MCF 10A (cell line): ENCODE data around the gene ARHGAP27. TPM values are rescaled to one million over a fixed set of nuclear protein-coding genes. Genes with fewer than 3 reads are reported as not detected.
"Not testable (repeated sequence)": the region's sequence is repeated elsewhere in the genome, so short reads cannot be mapped to it uniquely, and the experiment has no call there.

Experiments used
- Bru-seq: library from RNA; stranded (reverse); fragments of 400-500 nt; gene quantifications from one replicate; lab custom pipeline; 2021; lab: Mats Ljungman, UMichigan
- BruChase-seq, 2 experiments: library from RNA; stranded (reverse); fragments of 400-500 nt; gene quantifications; one replicate each; lab custom pipeline; 2021; lab: Mats Ljungman, UMichigan
- BruUV-seq: library from RNA; stranded (reverse); fragments of 400-500 nt; replicated peaks from 2 replicates; lab custom pipeline; 2021; lab: Mats Ljungman, UMichigan
- CTCF ChIA-PET: fragments of 300-600 bp; sonication (Branson Sonifier 250); formaldehyde crosslinking; extraction: SDS; loops from one replicate; lab custom pipeline; 2021; ENCODE audit warnings: antibody characterized with exemption, inconsistent platforms; lab: Yijun Ruan, JAX
- POLR2A ChIA-PET: fragments of 300-600, 350-650 bp; sonication (Branson Sonifier 250); formaldehyde crosslinking; extraction: SDS; loops from one replicate; lab custom pipeline; 2020; ENCODE audit warnings: antibody characterized with exemption, inconsistent platforms; lab: Yijun Ruan, JAX
- DNase-seq: peaks from one replicate; pipeline ENCODE4 v3.0.0-alpha.2; 2018; ENCODE audit not compliant: unreplicated experiment
- H3K27ac Mint-ChIP-seq: one replicate; pipeline ENCODE4 v1.8.0; 2022; ENCODE audit warnings: mild to moderate bottlenecking, low read depth, mixed read lengths; ENCODE audit not compliant: unreplicated experiment
- H3K27me3 Mint-ChIP-seq: one replicate; pipeline ENCODE4 v1.8.0; 2022; ENCODE audit warnings: mixed read lengths; ENCODE audit not compliant: insufficient read depth, unreplicated experiment
- H3K36me3 Mint-ChIP-seq: one replicate; pipeline ENCODE4 v1.8.0; 2022; ENCODE audit warnings: mild to moderate bottlenecking, moderate library complexity, mixed read lengths; ENCODE audit not compliant: insufficient read depth, unreplicated experiment
- H3K4me1 Mint-ChIP-seq: one replicate; pipeline ENCODE4 v1.8.0; 2022; ENCODE audit warnings: mixed read lengths; ENCODE audit not compliant: insufficient read depth, unreplicated experiment
- H3K4me3 Mint-ChIP-seq: one replicate; pipeline ENCODE4 v1.8.0; 2022; ENCODE audit warnings: mild to moderate bottlenecking, moderate library complexity, mixed read lengths; ENCODE audit not compliant: unreplicated experiment
- H3K9me3 Mint-ChIP-seq: one replicate; pipeline ENCODE4 v1.8.0; 2022; ENCODE audit warnings: mixed read lengths; ENCODE audit not compliant: unreplicated experiment
- intact Hi-C: fragments of 100-400 bp; cut with micrococcal nuclease; formaldehyde crosslinking; loops from 2 replicates; pipeline ENCODE4 v1.14.1; 2022
- long read RNA-seq: library from polyadenylated mRNA; stranded (forward); transcript quantifications from one replicate; pipeline ENCODE4 v2.0.0, GENCODE V29; 2022
- total RNA-seq: library from RNA; stranded (reverse); gene quantifications from 2 replicates; pipeline ENCODE4 v1.2.3, GENCODE V29; 2022
- TF ChIP-seq, protein P1 (sequence below): fragments of 200-600 bp; IDR thresholded peaks from one replicate; pipeline ENCODE4 v1.8.0; 2022; ENCODE audit warnings: antibody characterized with exemption, mild to moderate bottlenecking; ENCODE audit not compliant: unreplicated experiment

The ARHGAP27 gene
- total RNA-seq: 30.5 and 47.6 TPM in 2 replicates
- Bru-seq, nascent RNA: percentile 64 among the genes with signal in this experiment
- BruChase-seq, experiment 1, labeled RNA remaining after a 6-hour chase: percentile 76 among the genes with signal in this experiment
- BruChase-seq, experiment 2, labeled RNA remaining after a 2-hour chase: percentile 71 among the genes with signal in this experiment
- long read RNA-seq, full-length matches to known transcripts: 26 of 78 reads
- long read RNA-seq, partial matches to known transcripts: 12 of 78 reads
- long read RNA-seq, other reads (novel, unspliced or antisense): 40 of 78 reads

- Mint-ChIP-seq H3K36me3 (peaks cover 33% of the 10 kb centered on the region), H3K4me1 (peaks cover 8% of the 10 kb centered on the region), H3K4me3 (peak within 1 kb of the TSS; percentile 88), H3K27ac (peak within 1 kb of the TSS; percentile 64), H3K9me3 (no peaks in the 10 kb centered on the region), H3K27me3 (no peaks in the 10 kb centered on the region)
- TF ChIP-seq, protein P1, sequence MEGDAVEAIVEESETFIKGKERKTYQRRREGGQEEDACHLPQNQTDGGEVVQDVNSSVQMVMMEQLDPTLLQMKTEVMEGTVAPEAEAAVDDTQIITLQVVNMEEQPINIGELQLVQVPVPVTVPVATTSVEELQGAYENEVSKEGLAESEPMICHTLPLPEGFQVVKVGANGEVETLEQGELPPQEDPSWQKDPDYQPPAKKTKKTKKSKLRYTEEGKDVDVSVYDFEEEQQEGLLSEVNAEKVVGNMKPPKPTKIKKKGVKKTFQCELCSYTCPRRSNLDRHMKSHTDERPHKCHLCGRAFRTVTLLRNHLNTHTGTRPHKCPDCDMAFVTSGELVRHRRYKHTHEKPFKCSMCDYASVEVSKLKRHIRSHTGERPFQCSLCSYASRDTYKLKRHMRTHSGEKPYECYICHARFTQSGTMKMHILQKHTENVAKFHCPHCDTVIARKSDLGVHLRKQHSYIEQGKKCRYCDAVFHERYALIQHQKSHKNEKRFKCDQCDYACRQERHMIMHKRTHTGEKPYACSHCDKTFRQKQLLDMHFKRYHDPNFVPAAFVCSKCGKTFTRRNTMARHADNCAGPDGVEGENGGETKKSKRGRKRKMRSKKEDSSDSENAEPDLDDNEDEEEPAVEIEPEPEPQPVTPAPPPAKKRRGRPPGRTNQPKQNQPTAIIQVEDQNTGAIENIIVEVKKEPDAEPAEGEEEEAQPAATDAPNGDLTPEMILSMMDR: no peak
- ChIA-PET POLR2A (interaction anchor here (1.5 to 4.3 kb wide), 4 partner anchors 7 to 160 kb away, joined by 3 to 23 read pairs (median 20); no protein-coding TSS in a partner anchor), CTCF (interaction anchor here (0.7 to 1.0 kb wide), 3 partner anchors 11 to 198 kb away, joined by 3 read pairs; no protein-coding TSS in a partner anchor)
- DNase-seq: no peak
- BruUV-seq: no TSS peak
- intact Hi-C loops: no loop called here
Observed at GRCh38 chr17:45432405-45433158, at the start of gene ARHGAP27. ARHGAP27 (minus strand) TSS chr17:45432870; CDS start chr17:45430279, 2,591 bp downstream.

DNA sequence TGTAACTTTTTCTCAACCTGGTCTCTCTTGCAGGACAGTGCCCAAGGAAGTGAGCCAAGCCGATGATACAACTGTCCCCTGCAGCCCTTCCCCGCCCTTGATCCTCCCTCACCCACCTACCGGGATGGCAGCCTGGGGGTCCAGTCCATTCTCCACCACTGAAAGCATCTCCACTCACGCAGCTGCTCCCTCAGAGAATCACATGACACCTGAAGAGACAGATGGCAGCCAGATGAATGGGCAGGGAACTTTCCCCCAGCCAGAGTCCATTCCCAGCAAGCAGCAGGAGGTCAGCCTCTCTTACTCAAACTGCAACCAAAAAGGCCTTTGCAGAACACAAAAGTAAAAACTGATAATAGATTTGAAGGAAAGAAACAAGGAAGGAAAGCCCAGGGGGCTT is 49.6 kb upstream of the ARHGAP27 start:
- CTCF ChIA-PET, DNase-seq, H3K9me3 Mint-ChIP-seq, POLR2A ChIA-PET, BruUV-seq, H3K4me1 Mint-ChIP-seq, H3K27me3 Mint-ChIP-seq, H3K27ac Mint-ChIP-seq, H3K4me3 Mint-ChIP-seq, intact Hi-C loops: not testable (repeated sequence)
- H3K36me3 Mint-ChIP-seq: peaks cover 24% of the 10 kb centered on the region

DNA sequence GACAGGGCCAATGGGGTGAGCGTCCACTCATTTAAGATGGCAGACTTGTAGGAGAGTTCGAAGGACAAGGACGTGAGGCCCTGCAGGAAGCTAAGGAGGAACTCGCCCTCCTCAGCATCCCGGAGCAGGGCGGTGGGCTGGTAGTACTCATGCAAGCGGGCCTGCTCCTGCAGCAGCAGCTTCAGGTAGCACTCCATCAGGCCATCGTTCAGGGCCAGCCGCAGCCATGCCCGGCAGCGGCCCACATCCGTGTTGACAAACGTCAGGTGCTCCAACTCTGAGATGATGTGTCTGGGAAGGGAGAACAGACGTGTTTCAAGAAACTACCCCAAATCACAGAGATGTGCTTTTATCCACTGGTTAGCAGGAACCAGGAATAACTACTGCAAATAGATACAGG is 42.8 kb upstream of the ARHGAP27 start:
- POLR2A ChIA-PET, DNase-seq, CTCF ChIA-PET, H3K4me3 Mint-ChIP-seq, H3K27me3 Mint-ChIP-seq, H3K9me3 Mint-ChIP-seq, H3K27ac Mint-ChIP-seq, BruUV-seq, H3K4me1 Mint-ChIP-seq, intact Hi-C loops: not testable (repeated sequence)
- H3K36me3 Mint-ChIP-seq: peaks cover 52% of the 10 kb centered on the region

- CTCF ChIA-PET, H3K4me3 Mint-ChIP-seq, H3K27ac Mint-ChIP-seq, H3K9me3 Mint-ChIP-seq, POLR2A ChIA-PET, intact Hi-C loops, H3K27me3 Mint-ChIP-seq, H3K4me1 Mint-ChIP-seq, DNase-seq, BruUV-seq: not testable (repeated sequence)
- H3K36me3 Mint-ChIP-seq: peaks cover 34% of the 10 kb centered on the region
Observed at GRCh38 chr17:45472249-45472648, 39.6 kb upstream of the ARHGAP27 start.

DNA sequence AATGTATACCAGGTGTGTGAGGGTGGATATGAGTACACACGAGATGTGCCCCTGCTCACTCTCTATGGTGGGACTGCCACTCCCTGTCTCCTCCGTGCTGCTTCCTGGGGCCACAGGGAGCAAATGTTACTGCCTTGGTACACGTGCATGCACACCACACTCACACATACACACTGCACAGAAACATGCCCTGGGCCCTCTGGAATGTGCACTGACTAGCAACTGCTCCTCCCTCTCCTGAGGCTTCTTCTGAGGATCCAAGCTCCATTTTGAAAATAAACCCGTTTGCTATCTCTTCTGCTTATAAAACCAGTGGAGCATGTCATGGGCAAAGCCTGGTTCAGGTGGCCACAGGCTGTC is 36.5 kb upstream of the ARHGAP27 start:
- DNase-seq, H3K9me3 Mint-ChIP-seq, POLR2A ChIA-PET: not testable (repeated sequence)

GRCh38 chr17:45468293-45469203 is 35.9 kb upstream of the ARHGAP27 start:
- H3K27me3 Mint-ChIP-seq, H3K4me3 Mint-ChIP-seq, H3K4me1 Mint-ChIP-seq, BruUV-seq, POLR2A ChIA-PET, DNase-seq, H3K36me3 Mint-ChIP-seq, intact Hi-C loops, H3K9me3 Mint-ChIP-seq, CTCF ChIA-PET: not testable (repeated sequence)
- H3K27ac Mint-ChIP-seq: peak overlapping the region; percentile 19

More for the DNA sequence above, 36.5 kb upstream of the ARHGAP27 start:
- H3K4me3 Mint-ChIP-seq, H3K36me3 Mint-ChIP-seq, intact Hi-C loops, BruUV-seq, H3K27me3 Mint-ChIP-seq, H3K4me1 Mint-ChIP-seq: not testable (repeated sequence)
- H3K27ac Mint-ChIP-seq: peak overlapping the region; percentile 19
- CTCF ChIA-PET: interaction anchor here (0.6 kb wide), 1 partner anchor 191 kb away, joined by 3 read pairs; no protein-coding TSS in a partner anchor

DNA sequence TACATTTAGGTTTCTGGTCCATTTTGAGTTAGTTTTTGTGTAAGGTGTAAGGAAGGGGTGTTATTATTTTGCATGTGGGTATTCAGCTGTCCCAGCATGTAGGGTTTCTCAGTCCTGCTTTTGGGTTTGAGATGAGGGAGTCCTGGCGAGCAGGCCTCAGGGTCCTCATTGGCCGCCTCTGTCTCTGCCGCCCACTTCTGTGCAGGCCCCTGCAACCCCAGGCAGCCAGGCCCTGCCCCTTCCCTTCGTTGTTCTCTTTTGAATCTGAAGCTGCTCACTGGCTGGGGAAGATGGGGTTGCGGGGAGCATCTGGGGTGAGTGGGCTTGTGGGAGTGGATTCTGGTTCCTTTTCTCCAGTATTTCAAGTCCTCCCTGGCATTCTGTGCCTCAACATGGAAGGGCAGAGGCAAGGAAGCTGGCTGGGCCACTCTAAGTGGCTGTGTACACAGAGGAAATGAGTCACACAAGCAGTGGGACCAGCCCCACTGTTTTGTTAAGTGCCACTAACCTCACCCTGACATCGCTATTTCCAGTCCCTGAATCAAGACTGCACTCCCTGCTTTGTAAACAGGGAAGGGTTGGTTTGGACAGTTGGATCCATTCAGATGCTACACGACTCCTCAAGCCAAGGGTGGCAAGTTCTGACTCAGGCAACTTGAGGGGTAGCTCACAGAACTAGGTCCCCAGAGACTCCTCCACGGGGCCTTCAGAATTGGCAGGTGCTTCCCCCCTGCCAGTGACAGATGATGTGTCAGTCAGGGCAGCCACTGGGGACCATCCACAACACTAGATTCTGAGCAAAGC is 29.1 kb upstream of the ARHGAP27 start:
- H3K4me3 Mint-ChIP-seq, CTCF ChIA-PET, H3K9me3 Mint-ChIP-seq, intact Hi-C loops, POLR2A ChIA-PET, H3K27me3 Mint-ChIP-seq, BruUV-seq: not testable (repeated sequence)
- Mint-ChIP-seq H3K4me1 (peaks cover 16% of the 10 kb centered on the region), H3K27ac (peak overlapping the region; percentile 54), H3K36me3 (peaks cover 26% of the 10 kb centered on the region)
- peak; percentile 49 for DNase-seq
